GM23338 (cell line): Measurements from ENCODE around the gene GALNT4. TPM values are rescaled to one million over a fixed set of nuclear protein-coding genes. Genes with fewer than 3 reads are reported as not detected.

Experiments used
- ATAC-seq: fragments of 200-7000 bp; cut with Tn5 transposase; 3 replicates; pipeline ENCODE4 v1.9.1; 2020
- DNase-seq: peaks from one replicate; pipeline ENCODE4 v3.0.0-alpha.2; 2015; ENCODE audit warnings: low spot score
- H2AFZ ChIP-seq: fragments of 200-600 bp; sonication (generic); 2 replicates; pipeline ENCODE4 v1.8.0; 2016; ENCODE audit warnings: antibody characterized with exemption, mild to moderate bottlenecking, moderate library complexity
- H3F3A ChIP-seq: fragments of 200-600 bp; sonication (generic); replicated peaks from 2 replicates; pipeline ENCODE4 v1.8.0; 2017; ENCODE audit warnings: antibody characterized with exemption, mixed run types, low read depth
- H3K27ac ChIP-seq: fragments of 200-600 bp; sonication (generic); 2 replicates; pipeline ENCODE4 v1.6.1; 2016; ENCODE audit warnings: low read depth
- H3K27me3 ChIP-seq: fragments of 200-600 bp; sonication (generic); 2 replicates; pipeline ENCODE4 v1.8.0; 2016; ENCODE audit warnings: mild to moderate bottlenecking, mixed run types, moderate library complexity; ENCODE audit not compliant: insufficient read depth
- H3K36me3 ChIP-seq: fragments of 200-600 bp; sonication (generic); 2 replicates; pipeline ENCODE4 v1.8.0; 2016; ENCODE audit warnings: mild to moderate bottlenecking; ENCODE audit not compliant: insufficient read depth
- H3K4me1 ChIP-seq: fragments of 200-600 bp; sonication (generic); 2 replicates; pipeline ENCODE4 v1.8.0; 2016; ENCODE audit warnings: mild to moderate bottlenecking, moderate library complexity; ENCODE audit not compliant: insufficient read depth
- H3K4me2 ChIP-seq: fragments of 200-600 bp; sonication (generic); 2 replicates; pipeline ENCODE4 v1.7.1; 2017; ENCODE audit warnings: mixed run types
- H3K4me3 ChIP-seq: fragments of 200-600 bp; sonication (generic); 2 replicates; pipeline ENCODE4 v1.6.1; 2016; ENCODE audit warnings: mixed run types
- H3K79me2 ChIP-seq: fragments of 200-600 bp; sonication (generic); replicated peaks from 2 replicates; pipeline ENCODE4 v1.8.0; 2017; ENCODE audit warnings: mild to moderate bottlenecking; ENCODE audit not compliant: insufficient read depth
- H3K9me2 ChIP-seq: fragments of 200-600 bp; sonication (generic); 2 replicates; pipeline ENCODE4 v1.8.0; 2017; ENCODE audit not compliant: insufficient read depth
- H4K20me1 ChIP-seq: fragments of 200-600 bp; sonication (generic); replicated peaks from 2 replicates; pipeline ENCODE4 v1.8.0; 2017; ENCODE audit warnings: mild to moderate bottlenecking; ENCODE audit not compliant: insufficient read depth
- H3K27ac Mint-ChIP-seq: 2 replicates; pipeline ENCODE4 v1.8.0; 2020; ENCODE audit warnings: inconsistent platforms, mild to moderate bottlenecking, moderate library complexity, mixed read lengths
- H3K27me3 Mint-ChIP-seq: 3 replicates; pipeline ENCODE4 v1.8.0; 2022; ENCODE audit warnings: low read depth, mild to moderate bottlenecking, moderate library complexity, mixed read lengths, inconsistent platforms; ENCODE audit not compliant: insufficient read depth, poor library complexity
- H3K36me3 Mint-ChIP-seq: 3 replicates; pipeline ENCODE4 v1.8.0; 2021; ENCODE audit warnings: low read depth, mild to moderate bottlenecking, inconsistent platforms, moderate library complexity, mixed read lengths
- H3K4me1 Mint-ChIP-seq: 3 replicates; pipeline ENCODE4 v1.8.0; 2020; ENCODE audit warnings: mild to moderate bottlenecking, inconsistent platforms, mixed read lengths
- H3K4me3 Mint-ChIP-seq: 3 replicates; pipeline ENCODE4 v1.8.0; 2021; ENCODE audit warnings: moderate library complexity, mild to moderate bottlenecking, inconsistent platforms, mixed read lengths
- H3K9me3 Mint-ChIP-seq: 3 replicates; pipeline ENCODE4 v1.8.0; 2020; ENCODE audit warnings: moderate library complexity, mild to moderate bottlenecking, inconsistent platforms, mixed read lengths
- CTCF ChIP-seq, 2 experiments: fragments of 200-600 bp in 1 of 2; sonication (generic) in 1 of 2; conservative IDR thresholded peaks; 2 replicates each; pipeline versions ENCODE4 v1.5.1 to v1.6.1; 2016 to 2017; ENCODE audit warnings: antibody characterized with exemption in 2 of 2, low read depth in 2 of 2, mild to moderate bottlenecking in 2 of 2, moderate library complexity in 1 of 2
- ETS1 ChIP-seq: IDR thresholded peaks from 2 replicates; pipeline ENCODE4 v1.6.1; 2016; ENCODE audit warnings: antibody characterized with exemption
- EZH2phosphoT487 ChIP-seq: fragments of 200-600 bp; sonication (generic); IDR thresholded peaks from one replicate; pipeline ENCODE4 v1.8.1; 2018; ENCODE audit warnings: antibody characterized with exemption; ENCODE audit not compliant: unreplicated experiment
- NANOG ChIP-seq: IDR thresholded peaks from 2 replicates; pipeline ENCODE4 v1.6.1; 2016; ENCODE audit warnings: antibody characterized with exemption, borderline replicate concordance
- POLR2AphosphoS5 ChIP-seq: IDR thresholded peaks from 2 replicates; pipeline ENCODE4 v1.6.1; 2016; ENCODE audit warnings: antibody characterized with exemption, low read depth
- ZNF462 ChIP-seq: fragments of 250-450 bp; sonication (Bioruptor Pico); IDR thresholded peaks from 2 replicates; pipeline ENCODE4 v1.5.0; 2020; ENCODE audit warnings: mild to moderate bottlenecking, moderate library complexity
- polyA plus RNA-seq: library from polyadenylated mRNA; unstranded; fragments of >200 nt; fragmentation: Nextera tagmentation; extraction: Ambion mirVana; gene quantifications from 2 replicates; pipeline ENCODE4 v1.2.1, GENCODE V29; 2016
- total RNA-seq: library from RNA; depleted of rRNA; stranded (reverse); fragments of >200 nt; shearing (Covaris generic); gene quantifications from 2 replicates; pipeline ENCODE4 v1.2.3, GENCODE V29; 2014

Gene GALNT4
- total and polyA plus RNA-seq, 2 experiments from 2014 or later = 1.1 to 2.4 TPM

- TF ChIP-seq ZNF462 (CRISPR knock-in tag) (no peak), POLR2AphosphoS5 (no peak), ETS1 (no peak), CTCF (conservative IDR thresholded peaks at IDR 0.05; ENCODE audit: low read depth in 2 of 2) (no peak), NANOG (no peak)
Measured at GRCh38 chr12:89542236-89542635, 17.6 kb upstream of the GALNT4 start (continued).

- Mint-ChIP-seq H3K4me1 (peaks cover 11% of the 10 kb centered on the region), H3K9me3 (no peaks in the 10 kb centered on the region), H3K36me3 (no peaks in the 10 kb centered on the region), H3K27ac (no peak overlapping the region), H3K4me3 (no peak overlapping the region), H3K27me3 (no peaks in the 10 kb centered on the region)
- H3K27me3 ChIP-seq = no peaks in the 10 kb centered on the region
- H2AFZ ChIP-seq = 0 out of 2 replicates have a peak overlapping the region, but pooled peaks have one; percentile 7
- no peak overlapping the region for H3K4me3 ChIP-seq
- ATAC-seq (no peak), DNase-seq (no peak)
- H3K9me2 ChIP-seq = no peaks in the 10 kb centered on the region
- H3K27ac ChIP-seq = no peak overlapping the region
- H3K4me2 ChIP-seq = no peak overlapping the region
- H3F3A ChIP-seq = no peaks in the 10 kb centered on the region
- TF ChIP-seq POLR2AphosphoS5 (no peak), EZH2phosphoT487 (no peak), ETS1 (no peak)
- H3K4me1 ChIP-seq = no peaks in the 10 kb centered on the region
- no peaks in the 10 kb centered on the region for H3K79me2 ChIP-seq
- H4K20me1 ChIP-seq = no peaks in the 10 kb centered on the region
- no peaks in the 10 kb centered on the region for H3K36me3 ChIP-seq
Measured at GRCh38 chr12:89540586-89540985, 16.0 kb upstream of the GALNT4 start.
